Astrocyte (in vitro differentiated cells and primary cell): Measurements from ENCODE around the gene SLC45A1. TPM values are rescaled to one million over a fixed set of nuclear protein-coding genes. Genes with fewer than 3 reads are reported as not detected.
A peak's percentile ranks its signal among the peaks of the same experiment; 100 is the strongest.

Experiments
- DNase-seq: peaks from one replicate; pipeline ENCODE4 v3.0.0-alpha.2; 2010; ENCODE audit warnings: low read depth
- FAIRE-seq: peaks from 2 replicates; lab custom pipeline; 2011; peaks lifted over from hg19 to GRCh38; lab: Jason Lieb, UNC
- H2AFZ ChIP-seq: 2 replicates; pipeline ENCODE4 v1.6.0; 2012; ENCODE audit warnings: low read depth, low read length, inconsistent platforms
- H3K27ac ChIP-seq: 2 replicates; pipeline ENCODE4 v1.5.1; 2011; ENCODE audit warnings: low read depth, low read length, inconsistent platforms
- H3K27me3 ChIP-seq: 2 replicates; pipeline ENCODE4 v1.6.0; 2011; ENCODE audit warnings: low read length, inconsistent platforms; ENCODE audit not compliant: insufficient read depth
- H3K36me3 ChIP-seq: 2 replicates; pipeline ENCODE4 v1.5.1; 2011; ENCODE audit warnings: low read length, inconsistent platforms; ENCODE audit not compliant: insufficient read depth
- H3K4me1 ChIP-seq: 2 replicates; pipeline ENCODE4 v1.5.1; 2011; ENCODE audit warnings: low read length, inconsistent platforms; ENCODE audit not compliant: insufficient read depth
- H3K4me2 ChIP-seq: 2 replicates; pipeline ENCODE4 v1.6.0; 2012; ENCODE audit warnings: low read length, inconsistent platforms
- H3K4me3 ChIP-seq: 2 replicates; pipeline ENCODE4 v1.5.1; 2011; ENCODE audit warnings: low read depth, mild to moderate bottlenecking, low read length, inconsistent platforms; ENCODE audit not compliant: insufficient read depth
- H3K79me2 ChIP-seq: 2 replicates; pipeline ENCODE4 v1.6.0; 2012; ENCODE audit warnings: mild to moderate bottlenecking, low read length, inconsistent platforms; ENCODE audit not compliant: insufficient read depth
- H3K9ac ChIP-seq: 2 replicates; pipeline ENCODE4 v1.6.0; 2012; ENCODE audit warnings: mild to moderate bottlenecking, low read length, inconsistent platforms
- H3K9me3 ChIP-seq: 2 replicates; pipeline ENCODE4 v1.5.1; 2012; ENCODE audit warnings: low read depth, mild to moderate bottlenecking, low read length, inconsistent platforms; ENCODE audit not compliant: insufficient read depth
- H4K20me1 ChIP-seq: 2 replicates; pipeline ENCODE4 v1.6.0; 2012; ENCODE audit warnings: low read length, inconsistent platforms; ENCODE audit not compliant: insufficient read depth
- H3K27ac Mint-ChIP-seq: one replicate; pipeline ENCODE4 v1.8.0; 2021; ENCODE audit warnings: mild to moderate bottlenecking, mixed read lengths; ENCODE audit not compliant: unreplicated experiment
- H3K27me3 Mint-ChIP-seq: one replicate; pipeline ENCODE4 v1.8.0; 2021; ENCODE audit warnings: low read depth, mixed read lengths; ENCODE audit not compliant: unreplicated experiment
- H3K36me3 Mint-ChIP-seq: one replicate; pipeline ENCODE4 v1.8.0; 2021; ENCODE audit warnings: low read depth, mixed read lengths; ENCODE audit not compliant: unreplicated experiment
- H3K4me1 Mint-ChIP-seq: one replicate; pipeline ENCODE4 v1.8.0; 2021; ENCODE audit warnings: low read depth, mixed read lengths; ENCODE audit not compliant: unreplicated experiment
- H3K4me3 Mint-ChIP-seq: one replicate; pipeline ENCODE4 v1.8.0; 2021; ENCODE audit warnings: mild to moderate bottlenecking, moderate library complexity, mixed read lengths; ENCODE audit not compliant: unreplicated experiment
- H3K9me3 Mint-ChIP-seq: one replicate; pipeline ENCODE4 v1.8.0; 2021; ENCODE audit warnings: mild to moderate bottlenecking, mixed read lengths; ENCODE audit not compliant: unreplicated experiment
- CTCF ChIP-seq: IDR thresholded peaks from 2 replicates; pipeline ENCODE4 v1.5.1; 2011; ENCODE audit warnings: low read depth, mild to moderate bottlenecking, inconsistent platforms, low read length, moderate library complexity; ENCODE audit not compliant: insufficient read depth
- EZH2 ChIP-seq: IDR thresholded peaks from 2 replicates; pipeline ENCODE4 v1.6.1; 2012; ENCODE audit warnings: mild to moderate bottlenecking, low read length, inconsistent platforms; ENCODE audit not compliant: insufficient read depth
- total RNA-seq: library from RNA; stranded (reverse); gene quantifications from 2 replicates; pipeline ENCODE4 v1.2.1, GENCODE V29; 2021

The SLC45A1 gene
- total RNA-seq, 1 donor from 2014 or later, result 0.95 TPM

GRCh38 chr1:8365661-8366362 is 47.9 kb downstream of the SLC45A1 start:
- no peak for FAIRE-seq

GRCh38 chr1:8367571-8368194 is 49.8 kb downstream of the SLC45A1 start:
- H3K27me3 ChIP-seq, result no peaks in the 10 kb centered on the region
- no peaks in the 10 kb centered on the region for H3K27me3 Mint-ChIP-seq
- peaks cover 4% of the 10 kb centered on the region for H3K36me3 ChIP-seq
- H3K27ac Mint-ChIP-seq, result peak overlapping the region; percentile 72
- no peak overlapping the region for H3K4me2 ChIP-seq
- H3K9ac ChIP-seq, result no peak overlapping the region
- H3K4me3 ChIP-seq, result no peak overlapping the region
- peaks cover 56% of the 10 kb centered on the region for H3K4me1 Mint-ChIP-seq
- FAIRE-seq (no peak), DNase-seq (no peak)
- peaks cover 18% of the 10 kb centered on the region for H3K4me1 ChIP-seq
- H3K79me2 ChIP-seq, result peaks cover 55% of the 10 kb centered on the region
- H3K9me3 ChIP-seq, result no peaks in the 10 kb centered on the region
- no peak overlapping the region for H3K4me3 Mint-ChIP-seq
- H2AFZ ChIP-seq, result no peak overlapping the region
- no peak overlapping the region for H3K27ac ChIP-seq
- peaks cover 19% of the 10 kb centered on the region for H3K36me3 Mint-ChIP-seq
- H4K20me1 ChIP-seq, result peaks cover 66% of the 10 kb centered on the region
- H3K9me3 Mint-ChIP-seq, result no peaks in the 10 kb centered on the region
- TF ChIP-seq EZH2, result no peak
- TF ChIP-seq CTCF, result no peak

More at GRCh38 chr1:8365661-8366362, 47.9 kb downstream of the SLC45A1 start:
- H3K4me3 Mint-ChIP-seq, result no peak overlapping the region
- peak overlapping the region; percentile 34 for H3K27ac Mint-ChIP-seq
- H3K9ac ChIP-seq, result no peak overlapping the region
- no peak overlapping the region for H3K4me3 ChIP-seq
- H3K36me3 Mint-ChIP-seq, result peaks cover 28% of the 10 kb centered on the region
- peaks cover 38% of the 10 kb centered on the region for H3K4me1 Mint-ChIP-seq
- no peaks in the 10 kb centered on the region for H3K27me3 Mint-ChIP-seq
- peaks cover 9% of the 10 kb centered on the region for H3K36me3 ChIP-seq
- no peak overlapping the region for H2AFZ ChIP-seq
- H3K9me3 Mint-ChIP-seq, result no peaks in the 10 kb centered on the region
- peaks cover 40% of the 10 kb centered on the region for H3K79me2 ChIP-seq
- H4K20me1 ChIP-seq, result peaks cover 56% of the 10 kb centered on the region
- no peaks in the 10 kb centered on the region for H3K27me3 ChIP-seq
- no peaks in the 10 kb centered on the region for H3K9me3 ChIP-seq
- peaks cover 8% of the 10 kb centered on the region for H3K4me1 ChIP-seq
- no peak overlapping the region for H3K27ac ChIP-seq
- no peak for DNase-seq
- H3K4me2 ChIP-seq, result no peak overlapping the region
- TF ChIP-seq EZH2 (no peak), CTCF (no peak)
